Measurements from ENCODE around the gene COL10A1.

- peak; percentile 51 for TF ChIP-seq REST (IDR thresholded peaks at IDR 0.05; ENCODE audit: insufficient replicate concordance, low read depth)
- TF ChIP-seq CTCF (IDR thresholded peaks at IDR 0.05; ENCODE audit: insufficient read depth, low read length), result no peak
- peak; percentile 80 for TF ChIP-seq POLR2AphosphoS5 (IDR thresholded peaks at IDR 0.05; ENCODE audit: low read depth)
- peak; percentile 65 for TF ChIP-seq GABPA (IDR thresholded peaks at IDR 0.05; ENCODE audit: low read depth)
- TF ChIP-seq SPI1 (IDR thresholded peaks at IDR 0.05; ENCODE audit: borderline replicate concordance, low read depth), result peak; percentile 49; the same call in 1 of the 2 replicates
Measured at GRCh38 chr6:116100419-116101301, 25.3 kb downstream of the COL10A1 start, which contains the start of gene NT5DC1.
